ENCODE measurements around the gene RNF214.

- TF ChIP-seq POLR2A (IDR thresholded peaks at IDR 0.05; ENCODE audit: low read length): no peak
- TF ChIP-seq GATA1 (IDR thresholded peaks at IDR 0.05; ENCODE audit: low read depth, low read length): no peak
These were observed 10.5 kb upstream of the RNF214 start for GRCh38 chr11:117221775-117222517.
